ENCODE results near the gene ENOX1.

The ENOX1 gene

DNA sequence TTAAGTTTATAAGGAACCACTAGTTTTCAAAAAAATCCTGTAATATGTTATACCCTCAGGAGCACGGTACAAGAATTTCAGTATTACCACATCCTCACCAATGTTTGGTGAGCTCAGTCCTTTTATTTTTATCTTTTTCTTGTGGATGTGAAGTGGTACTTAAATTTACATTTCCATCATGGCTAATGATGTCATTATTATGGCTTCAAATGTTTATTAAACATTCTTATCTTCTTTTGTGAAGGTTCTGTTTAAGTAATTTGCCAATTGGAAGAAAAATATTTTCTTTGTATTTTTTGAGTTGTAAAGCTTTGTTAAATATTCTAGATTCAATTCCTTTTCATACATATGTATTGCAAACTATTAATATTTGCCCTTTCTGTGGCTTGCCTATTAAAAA, 291.0 kb downstream of the ENOX1 start:
- Histone ChIP-seq H3K4me1 (ENCODE audit: low read length) (peaks cover 7% of the 10 kb centered on the region; the same call in 1 of the 2 replicates), H3K4me2 (ENCODE audit: low read length) (no peak overlapping the region), H2AFZ (ENCODE audit: low read depth, low read length) (no peak overlapping the region), H3K36me3 (replicated peaks; ENCODE audit: low read depth, low read length) (peaks cover 5% of the 10 kb centered on the region), H3K4me3 (ENCODE audit: low read length) (no peak overlapping the region), H3K79me2 (ENCODE audit: low read length) (no peaks in the 10 kb centered on the region), H3K9ac (ENCODE audit: low read length) (no peak overlapping the region), H4K20me1 (ENCODE audit: insufficient read depth, low read length) (no peaks in the 10 kb centered on the region), H3K27me3 (ENCODE audit: low read depth, low read length) (no peaks in the 10 kb centered on the region), H3K9me3 (ENCODE audit: insufficient read depth, low read length) (peaks cover 11% of the 10 kb centered on the region), H3K27ac (ENCODE audit: low read length) (no peak overlapping the region)
- TF ChIP-seq CTCF (IDR thresholded peaks at IDR 0.05; ENCODE audit: low read depth, low read length) (no peak), EZH2phosphoT487 (IDR thresholded peaks at IDR 0.05; ENCODE audit: low read depth) (no peak)

DNA sequence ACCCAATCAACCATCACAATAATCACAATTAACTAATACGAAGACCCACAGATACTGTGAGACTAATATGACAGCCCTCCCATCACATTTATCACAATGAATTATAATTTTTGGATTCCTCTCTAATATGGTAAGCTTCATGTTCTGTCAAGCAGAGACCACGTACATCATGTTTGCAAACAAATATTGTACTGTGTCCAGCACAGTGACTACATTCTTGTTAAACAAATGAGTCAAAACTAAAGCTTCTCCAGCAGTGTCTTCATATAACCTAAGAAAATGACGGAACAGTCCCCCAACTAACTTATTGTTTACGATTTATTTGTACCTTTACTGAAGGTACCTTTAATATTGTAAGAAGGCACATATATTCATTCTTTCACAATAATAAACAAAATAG, 292.6 kb downstream of the ENOX1 start:
- Histone ChIP-seq H3K4me1 (ENCODE audit: low read length) (no peaks in the 10 kb centered on the region), H3K27ac (ENCODE audit: low read length) (no peak overlapping the region), H4K20me1 (ENCODE audit: insufficient read depth, low read length) (no peaks in the 10 kb centered on the region), H3K79me2 (ENCODE audit: low read length) (no peaks in the 10 kb centered on the region), H3K9ac (ENCODE audit: low read length) (no peak overlapping the region), H3K9me3 (ENCODE audit: insufficient read depth, low read length) (no peaks in the 10 kb centered on the region), H3K27me3 (ENCODE audit: low read depth, low read length) (no peaks in the 10 kb centered on the region), H3K4me3 (ENCODE audit: low read length) (no peak overlapping the region), H3K36me3 (replicated peaks; ENCODE audit: low read depth, low read length) (no peaks in the 10 kb centered on the region), H3K4me2 (ENCODE audit: low read length) (no peak overlapping the region), H2AFZ (ENCODE audit: low read depth, low read length) (no peak overlapping the region)
- no peak for TF ChIP-seq EZH2phosphoT487 (IDR thresholded peaks at IDR 0.05; ENCODE audit: low read depth)
- no peak for TF ChIP-seq CTCF (IDR thresholded peaks at IDR 0.05; ENCODE audit: low read depth, low read length)

GRCh38 chr13:43493496-43494000, 293.2 kb downstream of the ENOX1 start:
- H3K9ac ChIP-seq (ENCODE audit: low read length), result no peak overlapping the region
- H3K36me3 ChIP-seq (replicated peaks; ENCODE audit: low read depth, low read length), result no peaks in the 10 kb centered on the region
- H4K20me1 ChIP-seq (ENCODE audit: insufficient read depth, low read length), result no peaks in the 10 kb centered on the region
- no peak overlapping the region for H2AFZ ChIP-seq (ENCODE audit: low read depth, low read length)
- H3K27ac ChIP-seq (ENCODE audit: low read length), result no peak overlapping the region
- no peak for TF ChIP-seq CTCF (IDR thresholded peaks at IDR 0.05; ENCODE audit: low read depth, low read length)
- H3K79me2 ChIP-seq (ENCODE audit: low read length), result no peaks in the 10 kb centered on the region
- H3K4me1 ChIP-seq (ENCODE audit: low read length), result no peaks in the 10 kb centered on the region
- H3K4me3 ChIP-seq (ENCODE audit: low read length), result no peak overlapping the region
- H3K4me2 ChIP-seq (ENCODE audit: low read length), result no peak overlapping the region
- no peaks in the 10 kb centered on the region for H3K27me3 ChIP-seq (ENCODE audit: low read depth, low read length)
- no peaks in the 10 kb centered on the region for H3K9me3 ChIP-seq (ENCODE audit: insufficient read depth, low read length)

DNA sequence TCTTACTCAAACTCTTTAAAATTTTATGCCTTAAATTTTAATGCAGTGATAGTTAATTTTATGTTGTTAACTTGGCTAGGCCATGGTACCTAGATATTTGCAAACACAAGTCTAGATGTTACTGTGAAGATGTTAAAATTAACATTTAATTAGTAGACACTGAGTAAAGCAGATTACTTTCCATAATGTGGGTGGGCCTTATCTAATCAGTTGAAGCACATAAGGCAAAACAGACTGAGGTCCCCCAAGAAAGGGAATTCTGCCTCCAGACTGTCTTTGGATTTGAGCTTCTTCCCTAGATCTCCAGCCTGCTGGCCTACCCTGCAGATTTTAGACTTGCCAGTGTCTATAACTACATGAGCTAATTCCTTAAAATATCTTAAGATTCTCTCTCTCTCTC, 294.0 kb downstream of the ENOX1 start:
- H3K9me3 ChIP-seq (ENCODE audit: insufficient read depth, low read length), result no peaks in the 10 kb centered on the region
- TF ChIP-seq EZH2phosphoT487 (IDR thresholded peaks at IDR 0.05; ENCODE audit: low read depth) (no peak), CTCF (IDR thresholded peaks at IDR 0.05; ENCODE audit: low read depth, low read length) (no peak)
- H3K79me2 ChIP-seq (ENCODE audit: low read length), result no peaks in the 10 kb centered on the region
- no peaks in the 10 kb centered on the region for H3K27me3 ChIP-seq (ENCODE audit: low read depth, low read length)
- no peaks in the 10 kb centered on the region for H4K20me1 ChIP-seq (ENCODE audit: insufficient read depth, low read length)
- no peak overlapping the region for H2AFZ ChIP-seq (ENCODE audit: low read depth, low read length)
- H3K4me2 ChIP-seq (ENCODE audit: low read length), result no peak overlapping the region
- H3K4me3 ChIP-seq (ENCODE audit: low read length), result no peak overlapping the region
- H3K4me1 ChIP-seq (ENCODE audit: low read length), result no peaks in the 10 kb centered on the region
- H3K36me3 ChIP-seq (replicated peaks; ENCODE audit: low read depth, low read length), result no peaks in the 10 kb centered on the region
- H3K9ac ChIP-seq (ENCODE audit: low read length), result no peak overlapping the region
- H3K27ac ChIP-seq (ENCODE audit: low read length), result no peak overlapping the region
